Nephron (organoid): Measurements from ENCODE around the gene TPRX1.
"Not testable (repeated sequence)": the region's sequence is repeated elsewhere in the genome, so short reads cannot be mapped to it uniquely, and the experiment has no call there.

Experiments used
- H3K27ac Mint-ChIP-seq, 3 experiments: 2 replicates each; pipeline ENCODE4 v1.8.0; 2020; ENCODE audit warnings: mixed read lengths in 3 of 3, mild to moderate bottlenecking in 2 of 3, moderate library complexity in 1 of 3
- H3K27me3 Mint-ChIP-seq: 2 replicates; pipeline ENCODE4 v1.8.0; 2021; ENCODE audit warnings: low read depth, mild to moderate bottlenecking, moderate library complexity, mixed read lengths
- H3K36me3 Mint-ChIP-seq: 2 replicates; pipeline ENCODE4 v1.8.0; 2020; ENCODE audit warnings: low read depth, mixed read lengths
- H3K4me1 Mint-ChIP-seq: 2 replicates; pipeline ENCODE4 v1.8.0; 2020; ENCODE audit warnings: mixed read lengths
- H3K4me3 Mint-ChIP-seq, 3 experiments: 2 replicates each; pipeline ENCODE4 v1.8.0; 2020; ENCODE audit warnings: mild to moderate bottlenecking in 3 of 3, mixed read lengths in 3 of 3, moderate library complexity in 2 of 3
- H3K9me3 Mint-ChIP-seq: 2 replicates; pipeline ENCODE4 v1.8.0; 2020; ENCODE audit warnings: mixed read lengths
- CTCF ChIP-seq, 3 experiments: fragments of 200-600 bp; sonication (generic); IDR thresholded peaks; one replicate each; pipeline ENCODE4 v1.5.0; 2021; ENCODE audit warnings: antibody characterized with exemption in 3 of 3; ENCODE audit not compliant: unreplicated experiment in 3 of 3

Gene TPRX1

GRCh38 chr19:47776568-47776967, 27.8 kb downstream of the TPRX1 start:
- H3K27me3 Mint-ChIP-seq: no peaks in the 10 kb centered on the region
- peaks cover 24% of the 10 kb centered on the region for H3K4me1 Mint-ChIP-seq
- H3K36me3 Mint-ChIP-seq: peaks cover 9% of the 10 kb centered on the region
- peak overlapping the region; percentile 6 to 59 (median 58) for H3K27ac Mint-ChIP-seq
- no peak for TF ChIP-seq CTCF (IDR thresholded peaks at IDR 0.05; ENCODE audit: unreplicated experiment in 3 of 3)
- no peaks in the 10 kb centered on the region for H3K9me3 Mint-ChIP-seq
- H3K4me3 Mint-ChIP-seq: peak overlapping the region; percentile 52 to 69 (median 62)

- H3K36me3 Mint-ChIP-seq, H3K4me3 Mint-ChIP-seq, H3K27me3 Mint-ChIP-seq, H3K27ac Mint-ChIP-seq, H3K4me1 Mint-ChIP-seq, H3K9me3 Mint-ChIP-seq: not testable (repeated sequence)
Measured at GRCh38 chr19:47771291-47771690, 33.1 kb downstream of the TPRX1 start.

- Mint-ChIP-seq H3K36me3 (no peaks in the 10 kb centered on the region), H3K27me3 (peaks cover 9% of the 10 kb centered on the region)
Measured at GRCh38 chr19:47769534-47769933, 34.8 kb downstream of the TPRX1 start.

GRCh38 chr19:47768604-47769003, 35.7 kb downstream of the TPRX1 start:
- H3K36me3 Mint-ChIP-seq: no peaks in the 10 kb centered on the region
- no peak overlapping the region for H3K27ac Mint-ChIP-seq
- H3K4me3 Mint-ChIP-seq: no peak overlapping the region
- TF ChIP-seq CTCF (IDR thresholded peaks at IDR 0.05; ENCODE audit: unreplicated experiment in 3 of 3): no peak
- H3K9me3 Mint-ChIP-seq: no peaks in the 10 kb centered on the region
- H3K4me1 Mint-ChIP-seq: peaks cover under 1% of the 10 kb centered on the region
- H3K27me3 Mint-ChIP-seq: peaks cover 9% of the 10 kb centered on the region

More at GRCh38 chr19:47769534-47769933, 34.8 kb downstream of the TPRX1 start:
- H3K4me3 Mint-ChIP-seq: no peak overlapping the region
- H3K4me1 Mint-ChIP-seq: peaks cover 5% of the 10 kb centered on the region
- no peak overlapping the region for H3K27ac Mint-ChIP-seq
- TF ChIP-seq CTCF (IDR thresholded peaks at IDR 0.05; ENCODE audit: unreplicated experiment in 3 of 3): no peak
- no peaks in the 10 kb centered on the region for H3K9me3 Mint-ChIP-seq

- Mint-ChIP-seq H3K27me3 (peaks cover 9% of the 10 kb centered on the region), H3K9me3 (no peaks in the 10 kb centered on the region), H3K4me3 (no peak overlapping the region)
Measured at GRCh38 chr19:47767349-47767748, 37.0 kb downstream of the TPRX1 start.

GRCh38 chr19:47766670-47767069, 37.7 kb downstream of the TPRX1 start:
- H3K36me3 Mint-ChIP-seq: no peaks in the 10 kb centered on the region
- H3K4me1 Mint-ChIP-seq: no peaks in the 10 kb centered on the region

More at GRCh38 chr19:47767349-47767748, 37.0 kb downstream of the TPRX1 start:
- H3K36me3 Mint-ChIP-seq: no peaks in the 10 kb centered on the region
- H3K4me1 Mint-ChIP-seq: no peaks in the 10 kb centered on the region
- H3K27ac Mint-ChIP-seq: no peak overlapping the region
- TF ChIP-seq CTCF (IDR thresholded peaks at IDR 0.05; ENCODE audit: unreplicated experiment in 3 of 3): no peak

More at GRCh38 chr19:47766670-47767069, 37.7 kb downstream of the TPRX1 start:
- Mint-ChIP-seq H3K27me3 (peaks cover 9% of the 10 kb centered on the region), H3K9me3 (no peaks in the 10 kb centered on the region), H3K4me3 (no peak overlapping the region), H3K27ac (no peak overlapping the region)
- TF ChIP-seq CTCF (IDR thresholded peaks at IDR 0.05; ENCODE audit: unreplicated experiment in 3 of 3): no peak
